Activated CD4-positive, alpha-beta memory T cell treated with anti-CD3 and anti-CD28 coated beads for 36 hours (primary cell): Measurements from ENCODE around the gene CREB3L4. TPM values are rescaled to one million over a fixed set of nuclear protein-coding genes. Genes with fewer than 3 reads are reported as not detected.

Experiments
- CTCF ChIA-PET: fragments of 350-600 bp; sonication (Branson Sonifier 250); formaldehyde crosslinking; loops from one replicate; lab custom pipeline; 2021; ENCODE audit warnings: antibody characterized with exemption, inconsistent platforms; lab: Charles Lee
- POLR2A ChIA-PET: fragments of 350-600 bp; sonication (Branson Sonifier 250); formaldehyde crosslinking; loops from one replicate; lab custom pipeline; 2021; ENCODE audit warnings: antibody characterized with exemption; lab: Charles Lee
- DNase-seq: peaks from one replicate; pipeline ENCODE4 v3.0.0-alpha.2; 2020
- H3K27ac Mint-ChIP-seq: one replicate; pipeline ENCODE4 v1.8.0; 2021; ENCODE audit warnings: mixed read lengths
- H3K27me3 Mint-ChIP-seq: one replicate; pipeline ENCODE4 v1.8.0; 2021; ENCODE audit warnings: mixed read lengths
- H3K36me3 Mint-ChIP-seq: one replicate; pipeline ENCODE4 v1.8.0; 2021; ENCODE audit warnings: mixed read lengths
- H3K4me1 Mint-ChIP-seq: one replicate; pipeline ENCODE4 v1.8.0; 2021; ENCODE audit warnings: low read depth, mixed read lengths
- H3K4me3 Mint-ChIP-seq: one replicate; pipeline ENCODE4 v1.8.0; 2021; ENCODE audit warnings: mild to moderate bottlenecking, mixed read lengths
- H3K9me3 Mint-ChIP-seq: one replicate; pipeline ENCODE4 v1.8.0; 2021; ENCODE audit warnings: mixed read lengths
- intact Hi-C: fragments of 100-400 bp; cut with micrococcal nuclease; formaldehyde crosslinking; loops from one replicate; pipeline ENCODE4 v1.15.1; 2023
- total RNA-seq, 2 experiments: library from RNA; stranded (reverse); gene quantifications; one replicate each; pipeline ENCODE4 v1.2.3, GENCODE V29; 2021

CREB3L4 gene
- total RNA-seq, 2 experiments from 2014 or later = 8.5 to 8.7 TPM

DNA sequence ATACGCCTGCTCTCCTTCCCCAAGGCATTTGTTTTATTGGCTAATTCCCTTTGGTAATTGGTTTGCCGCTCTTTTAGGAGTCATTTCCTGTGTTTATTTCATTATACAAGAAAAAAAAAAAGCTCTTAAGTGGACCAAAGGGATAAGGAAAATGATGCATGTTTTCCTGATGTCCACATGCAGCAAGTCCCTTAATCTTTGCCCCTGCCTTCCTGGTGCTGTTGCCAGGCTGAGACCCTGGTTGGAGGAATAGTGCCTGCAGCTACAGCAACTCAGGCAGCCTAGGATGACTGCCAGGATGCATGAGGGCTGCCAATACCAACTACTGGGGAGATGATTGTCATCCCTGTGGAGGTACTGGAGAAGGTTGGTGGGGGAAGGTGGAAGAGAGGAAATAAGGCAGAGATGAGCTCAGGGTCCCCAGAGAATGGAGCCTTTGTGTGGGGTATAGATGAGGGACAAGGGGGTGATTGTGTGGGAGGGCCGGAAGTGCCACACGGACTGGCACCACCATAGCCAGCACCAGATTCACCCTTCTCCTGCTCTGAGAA is 38.8 kb upstream of the CREB3L4 start:
- ChIA-PET CTCF (interaction anchor here (1.5 kb wide), 1 partner anchor 10 kb away, joined by 3 read pairs; no protein-coding TSS in a partner anchor), POLR2A (interaction anchor here (1.4 kb wide), 1 partner anchor 17 kb away, joined by 3 read pairs; the partner anchor contains the start of gene DENND4B)
- no peak for DNase-seq
- H3K9me3 Mint-ChIP-seq = no peaks in the 10 kb centered on the region
- H3K27ac Mint-ChIP-seq = no peak overlapping the region
- H3K4me3 Mint-ChIP-seq = no peak overlapping the region
- peaks cover 14% of the 10 kb centered on the region for H3K36me3 Mint-ChIP-seq
- intact Hi-C loops = no loop called here
- no peaks in the 10 kb centered on the region for H3K27me3 Mint-ChIP-seq
- H3K4me1 Mint-ChIP-seq = peaks cover 8% of the 10 kb centered on the region

DNA sequence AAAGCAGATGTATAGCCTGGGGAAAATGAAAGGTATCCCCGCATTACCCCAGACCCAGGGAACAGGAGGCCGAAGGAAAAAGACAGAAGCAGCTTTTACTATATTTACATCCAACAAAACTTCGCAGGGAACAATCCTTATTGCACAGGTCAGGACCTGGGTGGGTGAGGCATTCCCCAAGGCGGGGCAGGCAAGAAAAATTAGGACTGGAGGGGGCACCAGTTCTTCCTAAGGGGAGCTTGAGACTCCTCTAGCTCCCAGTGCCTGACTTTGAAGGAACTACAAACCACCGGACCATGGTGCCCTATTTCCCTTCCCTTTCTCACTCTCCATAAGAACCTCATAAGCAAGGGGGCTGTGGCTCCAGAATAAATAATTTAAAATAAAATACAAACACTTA is 38.3 kb upstream of the CREB3L4 start:
- ChIA-PET CTCF (interaction anchor here (0.6 kb wide), 1 partner anchor 292 kb away, joined by 3 read pairs; no protein-coding TSS in a partner anchor), POLR2A (interaction anchor here (1.0 to 1.4 kb wide), 2 partner anchors 16 to 17 kb away, joined by 3 read pairs; partner anchors contain the start of gene DENND4B)
- Mint-ChIP-seq H3K27me3 (no peaks in the 10 kb centered on the region), H3K4me1 (peaks cover 3% of the 10 kb centered on the region), H3K9me3 (no peaks in the 10 kb centered on the region), H3K36me3 (peaks cover 18% of the 10 kb centered on the region), H3K27ac (no peak overlapping the region), H3K4me3 (no peak overlapping the region)
- DNase-seq = no peak
- intact Hi-C loops = no loop called here

DNA sequence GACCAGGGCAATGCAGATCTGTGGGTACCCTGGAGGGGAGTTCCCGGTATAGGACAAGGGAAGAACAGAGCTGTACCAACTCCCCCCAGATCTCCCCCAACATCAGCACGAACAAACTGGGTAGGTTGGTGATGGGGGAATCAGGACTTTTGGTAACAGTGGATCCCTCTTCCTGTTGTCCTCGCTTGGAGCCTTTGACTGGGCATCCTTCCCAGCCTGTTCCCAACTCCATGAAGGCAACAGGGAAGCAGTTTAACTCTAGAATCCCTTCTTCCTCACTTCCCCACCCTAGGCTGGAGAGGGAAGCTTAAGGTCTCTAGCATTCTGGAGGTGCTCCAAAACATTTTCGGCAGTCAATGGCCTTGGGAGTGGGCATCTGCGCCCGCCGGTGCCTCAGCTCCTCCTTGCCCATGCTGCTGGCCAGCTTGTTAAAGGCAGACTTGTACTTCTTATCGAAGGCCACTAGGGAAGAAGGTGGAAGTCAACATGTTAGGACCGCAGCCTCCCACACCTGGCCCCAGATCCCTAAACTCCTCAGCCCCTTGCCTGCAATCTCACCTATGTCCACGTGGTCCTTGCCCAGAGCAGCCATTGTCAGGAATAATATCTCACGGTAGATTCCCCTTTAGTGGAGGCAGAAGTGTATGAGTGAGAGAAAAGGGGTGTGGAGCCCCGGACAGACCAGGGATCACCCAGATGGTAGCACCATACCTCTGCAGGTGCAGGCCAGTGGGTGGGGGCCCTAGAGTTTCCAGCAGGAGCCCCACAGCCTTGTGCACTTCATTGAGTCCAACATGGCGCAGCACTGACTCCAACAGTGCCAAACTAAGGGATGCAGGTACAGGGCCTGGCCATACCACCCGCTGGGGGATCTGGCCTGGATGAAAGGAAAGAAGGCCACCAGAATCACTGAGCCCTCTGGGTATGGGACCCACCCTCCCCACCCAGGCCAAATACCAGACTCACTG is 37.4 kb upstream of the CREB3L4 start:
- Mint-ChIP-seq H3K27ac (no peak overlapping the region), H3K9me3 (no peaks in the 10 kb centered on the region), H3K27me3 (no peaks in the 10 kb centered on the region), H3K36me3 (peaks cover 23% of the 10 kb centered on the region), H3K4me3 (no peak overlapping the region), H3K4me1 (peaks cover 2% of the 10 kb centered on the region)
- CTCF ChIA-PET = interaction anchor here (0.6 kb wide), 1 partner anchor 293 kb away, joined by 3 read pairs; no protein-coding TSS in a partner anchor
- intact Hi-C loops = no loop called here
- POLR2A ChIA-PET = interaction anchor here (0.6 to 1.4 kb wide), 4 partner anchors 10 to 270 kb away, joined by 3 to 5 read pairs (median 3); partner anchors contain the start of gene DENND4B
- no peak for DNase-seq

DNA sequence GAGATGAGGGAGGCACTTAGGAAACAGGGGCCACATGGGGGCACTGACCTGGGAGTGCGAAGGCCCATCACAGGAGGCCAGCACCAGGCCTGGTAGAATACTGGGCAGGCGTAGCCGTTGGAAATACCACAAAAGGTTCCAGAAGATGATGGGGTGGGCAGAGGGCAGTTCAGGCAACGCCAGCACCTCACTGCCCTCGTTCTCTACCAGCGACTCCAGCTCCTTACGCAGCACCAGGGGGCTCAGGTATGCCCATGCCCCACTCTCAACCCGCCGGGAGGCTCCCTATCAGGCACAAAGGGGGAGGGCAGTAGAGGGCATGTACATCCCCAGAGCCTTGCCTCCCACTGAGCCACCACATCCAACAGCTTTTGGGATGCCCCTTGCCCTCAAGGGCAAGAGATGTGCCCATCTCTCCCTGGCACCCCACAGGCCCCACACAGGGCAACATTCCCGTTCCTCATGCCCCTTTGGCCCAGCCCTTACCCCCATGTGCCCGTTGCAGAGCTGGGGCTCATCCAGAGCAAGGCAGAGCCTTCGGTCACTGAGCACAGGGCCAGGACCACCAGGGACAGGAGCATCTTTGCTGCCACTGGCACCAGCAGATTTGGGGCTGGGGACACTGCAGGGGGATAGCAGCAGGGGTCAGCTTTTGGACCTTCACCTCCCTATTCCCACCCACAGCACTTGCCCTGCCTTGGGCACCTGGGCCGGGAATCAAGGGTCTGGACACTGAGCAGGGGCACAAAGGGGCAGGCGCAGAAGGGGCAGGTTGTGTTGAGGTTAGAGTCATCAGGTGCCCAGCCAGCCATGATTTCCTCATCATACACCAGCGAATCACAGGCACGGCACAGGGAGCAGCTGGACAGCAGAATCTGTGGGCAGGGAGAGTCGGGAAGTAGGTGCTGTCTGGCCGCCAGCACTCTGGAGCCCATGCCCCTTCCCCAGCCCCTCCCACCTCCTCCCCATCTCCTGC is 35.3 kb upstream of the CREB3L4 start:
- peaks cover 2% of the 10 kb centered on the region for H3K4me1 Mint-ChIP-seq
- H3K27me3 Mint-ChIP-seq = no peaks in the 10 kb centered on the region
- H3K27ac Mint-ChIP-seq = no peak overlapping the region
- ChIA-PET POLR2A (interaction anchor here (1.6 kb wide), 1 partner anchor 13 kb away, joined by 5 read pairs; no protein-coding TSS in a partner anchor), CTCF (no interaction called here)
- H3K36me3 Mint-ChIP-seq = peaks cover 44% of the 10 kb centered on the region
- H3K4me3 Mint-ChIP-seq = no peak overlapping the region
- DNase-seq = no peak
- intact Hi-C loops = no loop called here
- no peaks in the 10 kb centered on the region for H3K9me3 Mint-ChIP-seq

DNA sequence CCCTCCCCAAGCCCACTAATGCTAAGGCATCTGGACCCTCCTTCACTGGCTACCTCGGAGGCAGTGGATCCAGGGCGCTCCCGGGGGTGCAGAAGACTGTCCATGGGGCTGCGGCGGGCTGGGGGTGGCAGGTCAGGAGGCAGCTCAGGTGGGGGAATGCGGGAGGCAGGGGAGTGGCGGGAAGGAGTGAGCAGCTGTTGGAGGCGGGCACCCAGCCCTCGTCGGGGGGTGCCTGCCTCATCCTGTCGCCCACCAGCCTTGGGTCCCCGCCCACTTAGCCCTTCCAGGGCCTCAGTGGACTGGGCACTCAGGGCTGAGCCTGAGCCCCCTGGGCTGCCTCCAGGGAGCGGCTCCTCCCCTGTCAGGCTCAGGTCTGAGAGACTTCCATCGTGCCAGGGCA is 34.3 kb upstream of the CREB3L4 start:
- H3K27me3 Mint-ChIP-seq = no peaks in the 10 kb centered on the region
- intact Hi-C loops = no loop called here
- CTCF ChIA-PET = no interaction called here
- H3K9me3 Mint-ChIP-seq = no peaks in the 10 kb centered on the region
- H3K4me3 Mint-ChIP-seq = no peak overlapping the region
- DNase-seq = no peak
- H3K4me1 Mint-ChIP-seq = peaks cover 2% of the 10 kb centered on the region
- POLR2A ChIA-PET = interaction anchor here (1.6 kb wide), 1 partner anchor 12 kb away, joined by 5 read pairs; no protein-coding TSS in a partner anchor
- peaks cover 49% of the 10 kb centered on the region for H3K36me3 Mint-ChIP-seq
- no peak overlapping the region for H3K27ac Mint-ChIP-seq

DNA sequence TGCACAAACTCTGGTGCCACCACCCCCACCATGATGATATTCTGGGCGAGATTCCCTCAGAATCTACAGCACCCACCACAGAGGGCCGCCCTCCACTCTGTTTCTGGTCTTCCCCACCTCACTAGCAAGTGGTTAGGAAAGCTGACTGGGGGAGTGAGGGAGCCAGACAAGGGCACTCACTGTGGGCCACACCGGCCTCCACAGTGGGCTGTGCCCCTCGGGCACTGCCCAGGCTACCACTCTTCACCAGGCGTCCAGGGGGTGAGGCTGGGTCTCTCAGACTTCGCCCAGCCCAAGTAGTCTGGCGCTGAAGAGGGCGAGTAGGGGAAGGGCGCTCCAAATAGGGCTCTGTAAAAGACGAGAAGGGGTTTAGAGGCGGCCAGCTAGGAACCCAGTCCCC is 33.7 kb upstream of the CREB3L4 start:
- Mint-ChIP-seq H3K27ac (no peak overlapping the region), H3K27me3 (no peaks in the 10 kb centered on the region), H3K36me3 (peaks cover 50% of the 10 kb centered on the region), H3K4me3 (no peak overlapping the region), H3K4me1 (peaks cover under 1% of the 10 kb centered on the region), H3K9me3 (no peaks in the 10 kb centered on the region)
- POLR2A ChIA-PET = interaction anchor here (0.7 kb wide), 1 partner anchor 14 kb away, joined by 3 read pairs; no protein-coding TSS in a partner anchor
- CTCF ChIA-PET = interaction anchor here (1.0 kb wide), 1 partner anchor 13 kb away, joined by 5 read pairs; the partner anchor contains the start of gene DENND4B
- no peak for DNase-seq
- intact Hi-C loops = no loop called here

DNA sequence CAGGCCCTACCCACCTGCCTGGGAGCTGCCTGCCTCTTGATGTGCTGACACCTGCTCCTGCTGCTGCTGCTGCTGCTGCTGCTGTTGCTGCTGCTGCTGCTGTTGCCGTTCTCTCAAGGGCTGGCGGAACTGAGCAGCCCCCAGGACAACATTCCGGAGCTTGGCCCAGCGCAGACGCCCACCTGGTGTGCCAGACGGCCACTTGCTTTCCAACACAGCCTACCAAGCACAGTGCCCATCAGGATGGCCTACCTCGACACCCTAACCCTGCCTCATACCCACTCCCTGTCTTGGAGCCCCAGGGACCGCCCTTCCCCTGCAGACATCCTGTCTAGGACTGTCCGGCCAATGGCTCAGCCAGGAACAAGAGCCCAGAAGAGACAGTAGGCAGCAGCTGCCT is 33.0 kb upstream of the CREB3L4 start:
- Mint-ChIP-seq H3K9me3 (no peaks in the 10 kb centered on the region), H3K27me3 (no peaks in the 10 kb centered on the region), H3K27ac (no peak overlapping the region), H3K4me1 (no peaks in the 10 kb centered on the region), H3K36me3 (peaks cover 47% of the 10 kb centered on the region), H3K4me3 (no peak overlapping the region)
- CTCF ChIA-PET = interaction anchor here (1.0 kb wide), 1 partner anchor 12 kb away, joined by 5 read pairs; the partner anchor contains the start of gene DENND4B
- DNase-seq = no peak
- POLR2A ChIA-PET = interaction anchor here (0.7 kb wide), 1 partner anchor 13 kb away, joined by 3 read pairs; no protein-coding TSS in a partner anchor
- intact Hi-C loops = no loop called here

DNA sequence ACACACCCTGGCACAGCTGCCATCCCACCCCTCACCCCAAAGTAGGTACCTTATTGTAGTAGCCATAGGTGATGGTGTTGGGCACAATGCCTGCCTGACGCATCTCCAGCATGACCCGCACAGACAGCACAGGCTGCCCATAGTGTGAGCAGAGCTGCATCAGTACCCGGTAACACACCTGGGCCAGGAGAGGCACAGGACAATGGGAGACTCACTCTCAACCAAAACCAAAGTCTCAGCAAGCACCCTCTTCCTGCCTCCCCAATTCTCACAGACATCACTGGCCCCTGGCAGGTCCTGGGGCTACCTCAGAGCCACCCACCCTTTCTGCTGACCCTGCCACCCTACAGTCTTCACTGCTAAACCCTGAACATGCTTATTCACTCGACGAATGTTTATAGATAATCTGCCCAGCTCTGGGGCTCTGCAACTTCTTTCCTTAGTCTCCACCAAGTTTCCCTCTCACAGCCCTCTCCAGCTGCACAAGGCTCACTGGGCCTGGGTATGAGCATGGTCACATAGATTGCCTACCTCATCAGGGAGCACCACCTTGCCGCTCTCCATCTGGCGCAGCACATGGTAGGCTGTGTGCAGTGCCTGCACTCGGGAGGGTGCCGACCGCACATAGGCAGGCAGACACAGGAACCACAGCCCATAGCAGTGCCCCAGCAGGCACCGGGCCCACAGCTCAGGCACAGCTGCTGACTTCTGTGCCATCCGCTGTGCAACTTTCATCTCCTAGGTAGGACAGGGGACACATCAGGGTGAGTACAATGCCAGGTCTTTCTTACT is 31.5 kb upstream of the CREB3L4 start:
- Mint-ChIP-seq H3K27ac (no peak overlapping the region), H3K36me3 (peaks cover 53% of the 10 kb centered on the region), H3K9me3 (no peaks in the 10 kb centered on the region), H3K4me3 (no peak overlapping the region), H3K27me3 (no peaks in the 10 kb centered on the region), H3K4me1 (no peaks in the 10 kb centered on the region)
- POLR2A ChIA-PET = no interaction called here
- no peak for DNase-seq
- intact Hi-C loops = no loop called here
- CTCF ChIA-PET = interaction anchor here (2.1 kb wide), 1 partner anchor 51 kb away, joined by 6 read pairs; the partner anchor contains the start of gene RAB13

DNA sequence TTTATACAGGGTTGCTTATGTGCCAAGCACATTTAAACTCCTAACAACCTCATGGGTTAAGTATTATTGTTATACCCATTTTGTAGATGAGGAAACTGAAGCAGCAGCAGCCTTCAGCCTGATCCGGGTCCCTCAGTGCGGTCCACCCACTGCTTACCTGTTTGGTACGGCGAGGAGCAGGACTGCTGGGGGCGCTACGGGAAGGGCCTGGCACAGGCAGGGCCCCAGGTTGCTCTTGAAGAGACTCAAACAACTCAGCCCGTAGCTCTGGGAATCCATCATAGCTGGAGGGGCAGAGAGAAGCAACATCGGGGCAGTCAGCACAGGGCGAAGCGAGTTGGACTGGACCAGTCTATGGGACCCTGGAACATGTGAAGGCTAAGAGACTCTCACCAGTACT is 30.4 kb upstream of the CREB3L4 start:
- Mint-ChIP-seq H3K4me1 (no peaks in the 10 kb centered on the region), H3K27me3 (no peaks in the 10 kb centered on the region), H3K36me3 (peaks cover 58% of the 10 kb centered on the region), H3K4me3 (no peak overlapping the region), H3K9me3 (no peaks in the 10 kb centered on the region), H3K27ac (no peak overlapping the region)
- intact Hi-C loops = no loop called here
- ChIA-PET POLR2A (no interaction called here), CTCF (interaction anchor here (2.1 kb wide), 1 partner anchor 49 kb away, joined by 6 read pairs; the partner anchor contains the start of gene RAB13)
- no peak for DNase-seq

DNA sequence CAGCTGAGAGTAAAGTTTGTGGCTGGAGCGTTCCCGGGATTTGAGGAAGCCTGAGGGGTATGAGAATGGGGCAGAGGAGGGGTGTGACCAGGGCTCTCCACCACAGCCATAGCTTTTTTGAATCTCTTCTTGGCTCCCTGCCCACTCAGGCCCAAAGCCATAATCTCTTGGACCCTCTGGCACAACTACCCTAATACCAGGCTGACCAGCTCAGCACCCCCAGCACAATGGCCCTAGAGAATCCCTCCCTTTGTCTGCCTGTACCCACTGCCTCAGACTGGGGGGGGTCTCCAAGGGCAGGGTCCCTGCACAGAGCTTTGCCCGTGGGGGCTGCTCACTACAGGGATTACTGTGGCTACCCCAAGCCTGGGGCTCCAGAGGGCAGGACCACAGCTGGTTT is 28.7 kb upstream of the CREB3L4 start:
- Mint-ChIP-seq H3K36me3 (peaks cover 56% of the 10 kb centered on the region), H3K27ac (no peak overlapping the region)
- POLR2A ChIA-PET = interaction anchor here (2.5 kb wide), 1 partner anchor 15 kb away, joined by 8 read pairs; no protein-coding TSS in a partner anchor

More for the DNA sequence above, 28.7 kb upstream of the CREB3L4 start:
- peaks cover 10% of the 10 kb centered on the region for H3K4me1 Mint-ChIP-seq
- no peak overlapping the region for H3K4me3 Mint-ChIP-seq
- DNase-seq = no peak
- H3K9me3 Mint-ChIP-seq = no peaks in the 10 kb centered on the region
- intact Hi-C loops = no loop called here
- H3K27me3 Mint-ChIP-seq = no peaks in the 10 kb centered on the region
- CTCF ChIA-PET = no interaction called here
